HCT116 (cell line): ENCODE results near the gene SAMHD1. TPM values are rescaled to one million over a fixed set of nuclear protein-coding genes. Genes with fewer than 3 reads are reported as not detected.

ENCODE experiments used
- ATAC-seq: fragments of 200-7000 bp; cut with Tn5 transposase; 2 replicates; pipeline ENCODE4 v1.9.1; 2020; ENCODE audit warnings: mild to moderate bottlenecking, moderate library complexity
- BruUV-seq: library from RNA; stranded (reverse); fragments of 400-500 nt; replicated peaks from 2 replicates; lab custom pipeline; 2021; lab: Mats Ljungman, UMichigan
- CTCF ChIA-PET: fragments of 300-600 bp; sonication (Branson Sonifier 250); formaldehyde crosslinking; loops from one replicate; lab custom pipeline; 2021; ENCODE audit warnings: antibody characterized with exemption; lab: Charles Lee
- POLR2A ChIA-PET: fragments of 300-600, 350-600 bp; sonication (Branson Sonifier 250); formaldehyde crosslinking; loops from one replicate; lab custom pipeline; 2021; ENCODE audit warnings: antibody characterized with exemption; lab: Charles Lee
- RAD21 ChIA-PET, 2 experiments: fragments of 300-600 bp; sonication (Branson Sonifier 250); formaldehyde crosslinking; loops; one replicate each; lab custom pipeline; 2023; ENCODE audit warnings: low total read pairs in 2 of 2; ENCODE audit not compliant: uncharacterized antibody in 2 of 2, unreplicated experiment in 2 of 2, low non-redundant PET in 1 of 2; lab: Charles Lee
- DNase-seq: peaks from one replicate; pipeline ENCODE4 v3.0.0-alpha.2; 2010; ENCODE audit warnings: low read depth, low spot score
- H2AFZ ChIP-seq: fragments of 200-600 bp; shearing (Covaris generic), sonication (generic); 2 replicates; pipeline ENCODE4 v1.6.1; 2017; ENCODE audit warnings: low read depth, mixed run types, mixed read lengths, antibody characterized with exemption, low read length; ENCODE audit not compliant: poor library complexity, severe bottlenecking
- H3K27ac ChIP-seq: 2 replicates; pipeline ENCODE4 v1.5.1; 2012; ENCODE audit warnings: low read depth, low read length
- H3K27me3 ChIP-seq: fragments of 200-600 bp; sonication (generic); 2 replicates; pipeline ENCODE4 v1.6.1; 2016; ENCODE audit warnings: mixed run types, low read length, mixed read lengths; ENCODE audit not compliant: insufficient read depth
- H3K36me3 ChIP-seq, 2 experiments: fragments of 200-500 bp in 1 of 2; fragments of 200-600 bp in 1 of 2; sonication (Bioruptor generic) in 1 of 2; sonication (generic) in 1 of 2; 2 replicates each; pipeline versions ENCODE4 v1.5.1 to v1.6.1; 2014 to 2016; ENCODE audit warnings: low read length in 2 of 2, inconsistent platforms in 1 of 2, mixed read lengths in 1 of 2, mixed run types in 1 of 2; ENCODE audit not compliant: insufficient read depth in 2 of 2, control insufficient read depth in 1 of 2
- H3K4me1 ChIP-seq, 2 experiments: fragments of 200-600 bp in 1 of 2; sonication (generic) in 1 of 2; 2 replicates each; pipeline versions ENCODE4 v1.5.1 to v1.6.1; 2012 to 2017; ENCODE audit warnings: low read length in 2 of 2, inconsistent platforms in 1 of 2, mild to moderate bottlenecking in 1 of 2, mixed read lengths in 1 of 2, mixed run types in 1 of 2, moderate library complexity in 1 of 2; ENCODE audit not compliant: insufficient read depth in 2 of 2, control insufficient read depth in 1 of 2
- H3K4me2 ChIP-seq: fragments of 200-600 bp; sonication (generic); 2 replicates; pipeline ENCODE4 v1.6.1; 2017; ENCODE audit warnings: mixed run types, low read length, mixed read lengths
- H3K4me3 ChIP-seq, 2 experiments: fragments of 200-600 bp in 1 of 2; sonication (generic) in 1 of 2; replicated peaks in 1 of 2; 2 replicates each; pipeline ENCODE4 v1.5.1; 2011 to 2016; ENCODE audit warnings: low read length in 2 of 2, control low read depth in 1 of 2, low read depth in 1 of 2, mild to moderate bottlenecking in 1 of 2, mixed read lengths in 1 of 2, mixed run types in 1 of 2
- H3K79me2 ChIP-seq: fragments of 200-600 bp; sonication (generic); 2 replicates; pipeline ENCODE4 v1.6.1; 2017; ENCODE audit warnings: mild to moderate bottlenecking, mixed run types, low read length, moderate library complexity, mixed read lengths; ENCODE audit not compliant: insufficient read depth
- H3K9ac ChIP-seq: fragments of 200-600 bp; sonication (generic); 2 replicates; pipeline ENCODE4 v1.6.1; 2016; ENCODE audit warnings: low read length, mixed read lengths
- H3K9me2 ChIP-seq: fragments of 200-600 bp; sonication (generic), shearing (Covaris generic); 2 replicates; pipeline ENCODE4 v1.6.1; 2017; ENCODE audit warnings: mixed run types, mild to moderate bottlenecking, moderate library complexity; ENCODE audit not compliant: insufficient read depth
- H3K9me3 ChIP-seq, 2 experiments: fragments of 200-500 bp in 1 of 2; fragments of 200-600 bp in 1 of 2; sonication (Bioruptor generic) in 1 of 2; sonication (generic) in 1 of 2; 2 replicates each; pipeline ENCODE4 v1.6.1; 2014 to 2017; ENCODE audit warnings: low read length in 2 of 2, mixed read lengths in 2 of 2, inconsistent platforms in 1 of 2, low read depth in 1 of 2, mild to moderate bottlenecking in 1 of 2, mixed run types in 1 of 2, moderate library complexity in 1 of 2; ENCODE audit not compliant: control insufficient read depth in 1 of 2, insufficient read depth in 1 of 2
- H4K20me1 ChIP-seq: fragments of 200-600 bp; sonication (generic), shearing (Covaris generic); 2 replicates; pipeline ENCODE4 v1.6.1; 2017; ENCODE audit warnings: mixed run types, mild to moderate bottlenecking, moderate library complexity; ENCODE audit not compliant: insufficient read depth
- ATF3 ChIP-seq: IDR thresholded peaks from 2 replicates; pipeline ENCODE4 v1.6.1; 2012
- CBX3 ChIP-seq: IDR thresholded peaks from 2 replicates; pipeline ENCODE4 v1.6.1; 2012; ENCODE audit warnings: low read depth
- CEBPB ChIP-seq: IDR thresholded peaks from 2 replicates; pipeline ENCODE4 v1.6.1; 2012; ENCODE audit warnings: low read depth
- CTCF ChIP-seq, 3 experiments: fragments of 200-600 bp in 1 of 3; sonication (generic) in 1 of 3; IDR thresholded peaks in 2 of 3; conservative IDR thresholded peaks in 1 of 3; 2 replicates each; pipeline ENCODE4 v1.5.1; 2012 to 2017; ENCODE audit warnings: low read depth in 2 of 3, low read length in 2 of 3, antibody characterized with exemption in 1 of 3, borderline replicate concordance in 1 of 3, control low read depth in 1 of 3, mild to moderate bottlenecking in 1 of 3, mixed read lengths in 1 of 3, mixed run types in 1 of 3, moderate library complexity in 1 of 3; ENCODE audit not compliant: insufficient read depth in 1 of 3
- EGR1 ChIP-seq: IDR thresholded peaks from 2 replicates; pipeline ENCODE4 v1.6.1; 2012; ENCODE audit warnings: low read depth
- EZH2 ChIP-seq: fragments of 200-600 bp; sonication (generic); IDR thresholded peaks from 2 replicates; pipeline ENCODE4 v1.6.1; 2017; ENCODE audit warnings: antibody characterized with exemption, mixed run types
- EZH2phosphoT487 ChIP-seq: fragments of 200-600 bp; IDR thresholded peaks from 2 replicates; pipeline ENCODE4 v1.6.1; 2018; ENCODE audit warnings: antibody characterized with exemption, borderline replicate concordance
- FOSL1 ChIP-seq: IDR thresholded peaks from 2 replicates; pipeline ENCODE4 v1.6.1; 2012; ENCODE audit warnings: low read depth
- JUND ChIP-seq: IDR thresholded peaks from 2 replicates; pipeline ENCODE4 v1.6.1; 2012
- MAX ChIP-seq: IDR thresholded peaks from 2 replicates; pipeline ENCODE4 v1.6.1; 2012
- POLR2A ChIP-seq: IDR thresholded peaks from 2 replicates; pipeline ENCODE4 v1.7.0; 2011; ENCODE audit warnings: borderline replicate concordance; ENCODE audit not compliant: insufficient read depth, insufficient read length; ENCODE audit errors: extremely low read depth
- POLR2AphosphoS5 ChIP-seq: IDR thresholded peaks from 2 replicates; pipeline ENCODE4 v1.6.1; 2011; ENCODE audit warnings: mild to moderate bottlenecking, low read depth, low read length, moderate library complexity
- RAD21 ChIP-seq: IDR thresholded peaks from 2 replicates; pipeline ENCODE4 v1.6.1; 2012; ENCODE audit warnings: low read depth, mild to moderate bottlenecking
- REST ChIP-seq: IDR thresholded peaks from 2 replicates; pipeline ENCODE4 v1.6.1; 2012; ENCODE audit warnings: low read depth
- SIN3A ChIP-seq: IDR thresholded peaks from 2 replicates; pipeline ENCODE4 v1.6.1; 2012; ENCODE audit warnings: low read depth
- SRF ChIP-seq: IDR thresholded peaks from 2 replicates; pipeline ENCODE4 v1.6.1; 2012; ENCODE audit warnings: low read depth
- TCF7L2 ChIP-seq: IDR thresholded peaks from 2 replicates; pipeline ENCODE4 v1.7.0; 2011; ENCODE audit warnings: borderline replicate concordance, inconsistent platforms; ENCODE audit not compliant: insufficient read depth, insufficient read length; ENCODE audit errors: extremely low read depth
- ZNF274 ChIP-seq: fragments of 200-500 bp; sonication (Bioruptor generic); IDR thresholded peaks from 2 replicates; pipeline ENCODE4 v1.6.1; 2014; ENCODE audit warnings: mild to moderate bottlenecking, low read depth, low read length, inconsistent platforms
- intact Hi-C: fragments of 100-400 bp; cut with micrococcal nuclease; formaldehyde crosslinking; loops from 2 replicates; pipeline ENCODE4 v1.10.0; 2022
- total RNA-seq: library from RNA; stranded (reverse); gene quantifications from one replicate; pipeline ENCODE4 v1.2.1, GENCODE V29; 2021; ENCODE audit not compliant: unreplicated experiment

The SAMHD1 gene
- total RNA-seq, 1 experiment from 2014 or later: 21.4 TPM

GRCh38 chr20:36847710-36848040, 103.8 kb downstream of the SAMHD1 start:
- TF ChIP-seq EZH2 (no peak), JUND (no peak), ZNF274 (no peak), SIN3A (no peak), EGR1 (no peak), EZH2phosphoT487 (no peak), POLR2AphosphoS5 (no peak), MAX (no peak), REST (no peak), CEBPB (no peak), SRF (no peak), TCF7L2 (no peak), RAD21 (no peak), CBX3 (no peak), CTCF (IDR thresholded peaks at IDR 0.05 in 2 of 3, conservative IDR thresholded peaks at IDR 0.05 in 1 of 3; ENCODE audit: borderline replicate concordance in 1 of 3, insufficient read depth in 1 of 3, low read depth in 2 of 3, low read length in 2 of 3) (no peak), ATF3 (no peak), FOSL1 (no peak), POLR2A (no peak)
- RAD21 ChIA-PET: no interaction called here
- H3K79me2 ChIP-seq: peaks cover 20% of the 10 kb centered on the region; the same call in 1 of the 2 replicates
- H4K20me1 ChIP-seq: no peaks in the 10 kb centered on the region
- CTCF ChIA-PET: interaction anchor here (0.6 to 1.1 kb wide), 2 partner anchors 11 to 17 kb away, joined by 3 to 7 read pairs; no protein-coding TSS in a partner anchor
- H3K9ac ChIP-seq: no peak overlapping the region
- no peak overlapping the region for H2AFZ ChIP-seq
- H3K4me2 ChIP-seq: no peak overlapping the region
- no peaks in the 10 kb centered on the region for H3K9me3 ChIP-seq
- H3K4me3 ChIP-seq: no peak overlapping the region
- no peaks in the 10 kb centered on the region for H3K27me3 ChIP-seq
- H3K27ac ChIP-seq: no peak overlapping the region
- no peaks in the 10 kb centered on the region for H3K9me2 ChIP-seq
- POLR2A ChIA-PET: interaction anchor here (2.0 kb wide), 1 partner anchor 12 kb away, joined by 7 read pairs; no protein-coding TSS in a partner anchor
- no peaks in the 10 kb centered on the region for H3K36me3 ChIP-seq
- intact Hi-C loops: no loop called here
- no peak for DNase-seq
- no peak for ATAC-seq
- BruUV-seq: no TSS peak
- peaks cover 0 to 15% of the 10 kb centered on the region in 2 experiments; a peak in 2 of 4 replicates for H3K4me1 ChIP-seq
